Measurements from ENCODE around the gene CALM1.

The CALM1 gene

GRCh38 chr14:90412058-90412457 is 15.2 kb downstream of the CALM1 start:
- DNase-seq = no peak

GRCh38 chr14:90416720-90417119 is 19.9 kb downstream of the CALM1 start:
- DNase-seq = no peak

GRCh38 chr14:90418053-90418452 is 21.2 kb downstream of the CALM1 start:
- DNase-seq = no peak

DNA sequence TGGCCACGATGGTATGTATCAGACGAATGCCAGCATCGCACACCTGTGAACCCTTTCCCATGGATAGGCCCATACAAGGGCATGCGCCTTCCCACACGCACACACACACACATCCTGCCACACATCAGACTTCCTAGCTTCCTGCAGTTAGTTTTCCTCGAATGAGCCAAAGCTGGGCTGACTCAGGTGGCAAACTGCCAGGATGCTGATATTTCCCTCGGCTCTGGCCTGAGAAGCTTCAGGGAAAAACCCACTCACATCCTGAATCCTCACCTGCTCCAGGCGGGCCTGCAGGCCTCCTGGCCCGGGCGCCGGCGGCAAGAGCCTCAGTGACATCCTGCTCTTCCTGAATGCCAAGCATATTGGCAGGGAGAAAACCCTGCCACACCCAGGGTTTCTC is 22.4 kb downstream of the CALM1 start:
- DNase-seq = peak; percentile 95

DNA sequence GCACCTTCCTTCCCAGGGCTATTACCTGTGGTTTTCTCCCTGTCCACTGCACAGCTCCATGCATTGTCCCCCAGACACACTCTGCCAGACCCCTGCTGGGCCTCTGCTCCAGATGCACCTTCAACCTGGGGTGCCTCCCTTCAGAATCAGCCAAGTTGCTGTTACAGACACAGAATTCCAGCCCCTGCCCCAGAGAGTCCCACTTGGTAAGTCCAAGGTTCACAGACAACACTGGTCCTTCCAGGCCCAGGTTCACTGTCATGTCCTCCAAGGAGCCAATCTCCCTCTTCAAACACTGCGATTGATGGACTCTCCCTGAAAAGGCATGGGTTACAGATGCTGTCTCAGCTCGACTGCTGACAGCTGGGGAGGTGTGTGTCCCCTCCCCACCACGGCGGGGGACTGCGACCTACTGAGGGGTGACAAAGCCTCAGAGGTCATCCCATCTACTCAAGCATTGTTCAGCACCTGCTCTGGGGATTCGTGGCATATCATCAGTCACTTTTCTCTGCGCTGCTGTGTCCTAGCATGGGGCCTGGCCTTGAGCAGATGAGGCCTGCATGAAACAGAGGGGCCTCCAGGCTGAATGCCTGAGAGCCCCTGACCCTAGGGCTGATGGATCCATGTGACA is 24.3 kb downstream of the CALM1 start:
- no peak for DNase-seq

- no peak for DNase-seq
Measured at GRCh38 chr14:90421632-90422020, 24.8 kb downstream of the CALM1 start.

GRCh38 chr14:90423166-90423565 is 26.3 kb downstream of the CALM1 start:
- DNase-seq = no peak

- no peak for DNase-seq
Measured at GRCh38 chr14:90424075-90424474, 27.2 kb downstream of the CALM1 start.

DNA sequence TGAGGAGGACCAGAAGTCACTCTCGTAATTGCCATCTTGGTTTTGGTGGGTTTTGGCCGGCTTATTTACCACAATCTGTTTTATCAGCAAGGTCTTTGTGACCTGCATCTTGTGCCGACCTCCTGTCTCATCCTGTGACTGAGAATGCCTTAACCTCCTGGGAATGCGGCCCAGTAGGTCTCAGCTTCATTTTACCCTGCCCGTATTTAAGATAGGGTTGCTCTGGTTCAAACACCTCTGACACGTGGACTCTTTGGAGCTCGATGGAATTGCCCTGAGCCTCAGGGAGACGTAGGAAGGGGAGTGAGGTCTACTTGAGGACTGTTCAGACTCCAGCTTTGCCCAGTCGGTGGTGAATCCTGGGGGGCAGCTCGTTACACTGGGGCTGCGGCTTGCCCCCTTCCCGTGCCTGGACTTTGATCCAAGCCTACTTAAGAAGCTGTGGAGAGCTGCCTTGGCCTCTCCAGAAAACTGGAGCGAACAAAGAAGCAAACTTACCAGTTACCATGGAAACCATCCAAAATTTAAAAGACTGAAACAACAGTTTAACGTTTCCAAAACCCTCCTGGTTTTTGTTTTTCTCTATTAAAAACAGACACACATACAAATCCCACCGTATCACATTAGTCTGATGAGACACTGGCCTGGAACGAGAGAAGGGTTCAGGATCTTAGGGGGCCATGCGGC is 28.0 kb downstream of the CALM1 start:
- DNase-seq = no peak

GRCh38 chr14:90425373-90425879 is 28.6 kb downstream of the CALM1 start:
- no peak for DNase-seq

DNA sequence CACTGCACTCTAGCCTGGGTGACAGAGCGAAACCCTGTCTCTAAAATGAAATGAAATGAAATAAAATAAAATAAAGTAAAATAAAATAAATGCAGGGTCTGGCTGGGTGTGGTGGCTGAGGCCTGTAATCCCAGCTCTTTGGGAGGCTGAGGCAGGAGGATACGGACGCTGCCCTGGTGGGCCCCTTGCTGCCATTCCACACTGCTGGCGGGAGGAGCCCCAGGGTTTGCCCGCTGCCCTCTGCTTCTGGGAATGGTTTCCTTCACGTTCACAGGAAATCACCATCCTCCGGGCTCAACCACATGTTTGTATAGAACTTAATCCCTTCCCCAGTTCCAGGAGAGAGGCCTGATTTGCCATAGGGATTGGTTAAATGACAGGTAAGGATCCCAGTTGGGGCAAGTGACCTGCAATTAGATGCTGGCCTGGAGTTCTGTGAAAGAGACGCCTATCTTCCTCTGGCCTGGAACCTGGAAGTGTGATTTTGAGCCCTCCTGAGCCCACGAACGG is 29.3 kb downstream of the CALM1 start:
- no peak for DNase-seq

- DNase-seq = no peak
Measured at GRCh38 chr14:90426663-90427062, 29.8 kb downstream of the CALM1 start.

GRCh38 chr14:90427848-90428426 is 31.1 kb downstream of the CALM1 start:
- no peak for DNase-seq

DNA sequence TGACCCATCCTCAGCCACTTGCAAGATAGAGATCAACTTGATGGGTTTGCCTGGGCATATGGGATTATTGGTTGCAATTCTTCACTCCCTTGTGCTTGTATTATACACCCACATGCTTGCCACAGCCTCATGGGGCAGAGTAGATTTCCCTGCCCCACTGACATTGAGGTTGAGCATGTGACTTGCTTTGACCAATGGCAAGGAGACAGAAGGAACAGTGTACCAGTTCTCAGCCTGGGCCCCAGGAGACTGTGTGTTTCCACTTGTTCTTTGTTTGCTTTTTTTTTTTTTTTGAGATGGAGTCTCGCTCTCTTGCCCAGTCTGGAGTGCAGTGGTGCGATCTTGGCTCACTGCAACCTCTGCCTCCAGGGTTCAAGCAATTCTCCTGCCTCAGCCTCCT is 31.8 kb downstream of the CALM1 start:
- DNase-seq = no peak

DNA sequence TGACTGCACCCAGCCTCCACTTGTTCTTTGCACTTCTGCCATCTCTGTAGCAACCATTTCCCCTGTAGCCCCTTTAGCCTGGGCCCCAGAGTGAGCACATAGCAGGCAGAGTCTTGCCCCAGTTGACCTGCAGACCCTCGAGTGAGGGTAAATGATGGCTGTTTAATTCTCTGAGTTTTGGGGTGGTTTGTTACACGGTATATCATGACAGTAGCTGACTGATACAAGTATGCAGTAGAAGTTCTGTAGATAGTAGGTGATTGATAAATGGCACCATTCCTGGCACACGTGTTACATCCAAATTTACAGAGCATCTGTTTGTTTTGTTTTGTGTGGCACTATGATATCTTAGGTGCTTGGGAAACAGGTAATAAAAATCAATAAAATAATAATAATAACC is 32.4 kb downstream of the CALM1 start:
- no peak for DNase-seq

DNA sequence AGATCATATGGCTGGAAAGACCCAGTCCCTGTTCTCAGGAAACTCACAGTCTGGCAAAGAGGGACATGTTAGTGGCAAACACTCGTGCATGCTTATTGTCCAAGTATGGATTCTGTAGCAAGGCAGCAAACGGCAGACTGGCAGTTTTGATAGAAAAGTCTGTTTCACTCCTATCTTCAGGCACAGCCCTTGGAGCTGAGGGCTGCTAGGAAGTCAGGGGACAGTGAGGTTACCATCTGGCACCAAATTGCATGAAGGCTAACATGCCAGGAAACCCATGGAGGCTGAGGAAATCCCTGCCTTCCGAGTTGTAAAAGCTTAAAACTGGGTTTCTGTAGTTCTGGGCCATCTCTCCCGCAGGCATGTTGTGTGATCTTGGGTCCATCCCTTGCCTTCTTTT is 32.9 kb downstream of the CALM1 start:
- no peak for DNase-seq

- no peak for DNase-seq
Measured at GRCh38 chr14:90434370-90435020, 37.7 kb downstream of the CALM1 start.

DNA sequence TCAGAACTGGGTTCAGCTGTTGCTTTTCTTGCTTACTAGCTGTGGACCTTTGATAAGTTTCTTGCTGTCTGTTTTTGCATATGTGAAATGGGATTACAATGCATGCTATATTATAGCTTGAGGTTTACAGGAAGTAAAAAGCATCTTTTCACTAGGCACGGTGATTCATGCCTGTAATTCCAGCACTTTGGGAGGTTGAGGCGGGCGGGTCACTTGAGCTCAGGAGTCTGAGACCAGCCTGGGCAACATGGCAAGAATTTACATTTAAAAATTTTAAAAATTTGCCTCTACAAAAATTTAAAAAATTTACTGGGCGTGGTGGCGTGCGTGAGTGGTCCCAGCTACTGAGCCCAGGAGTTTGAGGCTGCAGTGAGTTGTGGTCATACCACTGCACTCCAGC is 42.0 kb downstream of the CALM1 start:
- DNase-seq = no peak

DNA sequence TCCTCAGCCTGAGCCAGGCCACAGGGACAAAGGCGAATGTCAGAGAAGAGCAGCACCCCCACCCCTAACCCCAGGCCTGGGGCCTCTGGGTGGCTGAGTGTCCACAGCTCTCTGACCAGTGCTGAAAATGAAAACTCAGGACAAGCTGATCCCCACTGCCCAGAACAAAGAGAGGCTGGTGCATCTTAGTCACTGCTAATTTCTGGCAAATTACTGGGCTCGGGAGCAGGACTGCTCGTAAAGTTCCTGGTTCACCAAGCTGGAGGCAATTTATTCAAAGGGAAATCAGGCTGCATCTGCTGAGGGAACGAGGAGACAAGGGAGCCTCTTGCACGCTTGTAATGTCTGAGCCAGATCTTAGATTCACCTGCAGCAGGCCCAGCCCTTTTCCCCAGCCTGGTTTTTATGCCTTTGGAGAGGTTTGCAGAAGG is 43.2 kb downstream of the CALM1 start:
- DNase-seq = no peak

DNA sequence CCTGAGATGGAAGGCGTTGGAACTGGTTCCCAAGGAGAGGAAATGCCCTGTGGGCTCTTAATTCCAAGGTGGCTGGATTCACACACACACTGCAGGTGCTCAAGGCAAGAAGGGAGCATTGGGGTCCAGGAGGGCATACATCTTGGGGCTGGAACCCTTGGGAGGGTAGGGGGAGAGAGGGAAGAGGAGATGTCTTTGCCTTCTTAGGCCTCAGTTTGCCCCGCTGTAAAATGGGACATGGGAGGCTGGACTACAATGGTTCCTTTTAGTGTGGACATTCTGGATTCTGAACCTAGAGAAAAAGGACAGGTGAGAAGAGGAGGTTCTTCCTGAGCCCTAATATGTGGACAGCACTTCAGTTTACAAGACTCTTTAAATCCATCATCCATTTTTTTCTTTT is 43.8 kb downstream of the CALM1 start:
- no peak for DNase-seq

GRCh38 chr14:90442388-90442787 is 45.6 kb downstream of the CALM1 start:
- no peak for DNase-seq

DNA sequence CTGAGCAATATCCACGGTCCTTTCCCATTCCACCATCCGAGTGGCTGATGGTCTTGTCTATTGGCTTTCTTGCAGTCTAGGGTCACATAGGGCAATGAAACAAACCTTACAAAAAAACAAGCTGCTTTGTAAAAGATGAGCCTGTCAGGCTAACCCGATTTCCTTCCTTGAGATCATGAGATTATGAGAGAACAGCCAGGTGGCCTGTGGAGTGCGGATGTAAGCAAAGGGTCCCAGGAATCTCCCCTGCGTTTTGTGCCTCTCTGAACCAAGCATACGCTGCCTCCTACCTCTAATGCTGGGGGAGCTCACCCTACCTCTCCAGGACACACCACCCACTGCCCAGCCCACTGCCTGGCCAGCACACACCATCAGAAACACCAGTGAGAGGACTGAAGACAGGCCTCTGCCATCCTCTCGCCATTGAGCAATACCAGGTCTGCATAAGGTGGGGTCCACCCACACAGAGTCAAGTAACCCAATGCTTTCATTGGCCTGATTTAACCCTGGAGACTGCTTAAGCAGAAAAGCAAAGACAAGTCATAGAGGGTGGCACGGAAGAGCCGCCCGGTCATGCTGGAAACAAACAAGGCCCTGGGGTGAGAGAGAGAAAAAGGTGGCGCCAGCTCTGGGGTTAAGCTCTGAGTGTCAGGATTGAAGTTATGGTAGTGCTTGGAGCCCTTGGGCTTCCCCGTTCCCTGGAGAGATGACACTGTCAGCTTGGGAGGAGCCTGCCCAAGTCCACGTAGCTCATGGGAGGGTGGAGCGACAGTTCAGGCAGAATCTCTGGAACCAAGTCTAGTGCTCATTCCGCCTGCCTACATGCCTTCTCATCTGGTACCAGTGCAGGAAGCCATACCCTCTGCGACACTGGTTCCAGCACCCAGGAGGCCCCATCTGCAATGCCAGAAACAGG is 46.6 kb downstream of the CALM1 start:
- no peak for DNase-seq
